Activated T-cell treated with anti-CD3 and anti-CD28 coated beads, Interleukin-2, amount 50 U/mL, for 4 hours (primary cell): ENCODE data around the gene PIK3CB. TPM values are rescaled to one million over a fixed set of nuclear protein-coding genes. Genes with fewer than 3 reads are reported as not detected.
"Not testable (repeated sequence)": the region's sequence is repeated elsewhere in the genome, so short reads cannot be mapped to it uniquely, and the experiment has no call there.

Experiments
- ATAC-seq, 2 donors: fragments of 200-7000 bp; cut with Tn5 transposase; one replicate each; pipeline ENCODE4 v1.10.0; 2021
- DNase-seq: peaks from one replicate; pipeline ENCODE4 v3.0.0-alpha.2; 2020
- H3K27me3 Mint-ChIP-seq: one replicate; pipeline ENCODE4 v1.8.0; 2021; ENCODE audit warnings: low read depth, mixed read lengths
- H3K36me3 Mint-ChIP-seq: one replicate; pipeline ENCODE4 v1.8.0; 2022; ENCODE audit warnings: mixed read lengths; ENCODE audit not compliant: insufficient read depth
- H3K4me1 Mint-ChIP-seq: one replicate; pipeline ENCODE4 v1.8.0; 2021; ENCODE audit warnings: low read depth, mixed read lengths
- H3K4me3 Mint-ChIP-seq: one replicate; pipeline ENCODE4 v1.8.0; 2021; ENCODE audit warnings: mild to moderate bottlenecking, moderate library complexity, mixed read lengths
- H3K9me3 Mint-ChIP-seq: one replicate; pipeline ENCODE4 v1.8.0; 2021; ENCODE audit warnings: mixed read lengths
- total RNA-seq, 3 donors: library from RNA; stranded (reverse); gene quantifications; one replicate each; pipeline ENCODE4 v1.2.1, GENCODE V29; 2021

PIK3CB gene
- total RNA-seq, 3 donors from 2014 or later, result 16.1 to 19.0 (median 17.9) TPM

DNA sequence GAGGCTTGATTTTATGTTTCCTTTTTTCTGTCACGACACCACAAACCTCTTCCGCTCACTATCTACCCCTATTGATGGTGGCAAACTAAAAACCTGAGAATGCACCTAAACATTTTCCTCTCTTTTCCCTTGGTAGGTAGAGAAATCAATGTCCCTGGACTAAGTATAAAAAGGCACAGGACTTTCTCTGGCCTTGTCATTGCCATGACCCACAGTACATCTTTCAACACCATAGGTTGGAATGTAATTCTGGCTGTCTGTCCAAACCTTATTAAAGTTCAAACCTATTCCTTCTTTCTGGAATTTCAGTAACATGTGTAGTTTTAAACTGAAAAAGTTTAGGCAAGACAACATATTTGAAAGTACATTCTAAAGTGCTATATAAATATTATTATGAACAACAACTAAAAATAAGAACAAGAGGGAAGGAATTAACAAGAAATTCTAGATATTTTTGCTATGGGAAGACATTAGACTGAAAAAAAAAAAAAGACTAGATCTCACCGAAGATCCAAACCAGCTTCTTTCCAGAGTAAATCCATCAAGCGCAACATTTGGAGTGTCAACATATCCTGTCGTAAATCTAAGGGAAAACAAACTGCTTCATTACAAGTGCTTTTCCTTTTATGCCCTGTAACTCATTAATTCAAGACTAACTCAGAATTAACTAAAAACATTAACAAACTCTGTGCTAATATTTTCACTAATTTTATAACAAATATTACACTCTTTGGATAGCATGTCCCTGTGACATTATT is 153.1 kb downstream of the PIK3CB start:
- no peak for DNase-seq
- no peaks in the 10 kb centered on the region for H3K9me3 Mint-ChIP-seq
- H3K36me3 Mint-ChIP-seq, result peaks cover 24% of the 10 kb centered on the region
- no peak overlapping the region for H3K4me3 Mint-ChIP-seq
- H3K4me1 Mint-ChIP-seq, result no peaks in the 10 kb centered on the region
- no peak for ATAC-seq
- no peaks in the 10 kb centered on the region for H3K27me3 Mint-ChIP-seq

- H3K36me3 Mint-ChIP-seq, result peaks cover 29% of the 10 kb centered on the region
- not testable (repeated sequence) for H3K27me3 Mint-ChIP-seq
Observed at GRCh38 chr3:138680974-138681373, 153.8 kb downstream of the PIK3CB start.

GRCh38 chr3:138678874-138679392 is 155.8 kb downstream of the PIK3CB start:
- no peaks in the 10 kb centered on the region for H3K27me3 Mint-ChIP-seq
- no peaks in the 10 kb centered on the region for H3K4me1 Mint-ChIP-seq
- peaks cover 44% of the 10 kb centered on the region for H3K36me3 Mint-ChIP-seq
- peaks cover 13% of the 10 kb centered on the region for H3K9me3 Mint-ChIP-seq
- no peak overlapping the region for H3K4me3 Mint-ChIP-seq
- ATAC-seq (no peak), DNase-seq (no peak)

More at GRCh38 chr3:138680974-138681373, 153.8 kb downstream of the PIK3CB start:
- not testable (repeated sequence) for H3K4me3 Mint-ChIP-seq, ATAC-seq, DNase-seq, H3K9me3 Mint-ChIP-seq, H3K4me1 Mint-ChIP-seq

- H3K4me1 Mint-ChIP-seq, result no peaks in the 10 kb centered on the region
Observed at GRCh38 chr3:138678086-138678485, 156.6 kb downstream of the PIK3CB start.

DNA sequence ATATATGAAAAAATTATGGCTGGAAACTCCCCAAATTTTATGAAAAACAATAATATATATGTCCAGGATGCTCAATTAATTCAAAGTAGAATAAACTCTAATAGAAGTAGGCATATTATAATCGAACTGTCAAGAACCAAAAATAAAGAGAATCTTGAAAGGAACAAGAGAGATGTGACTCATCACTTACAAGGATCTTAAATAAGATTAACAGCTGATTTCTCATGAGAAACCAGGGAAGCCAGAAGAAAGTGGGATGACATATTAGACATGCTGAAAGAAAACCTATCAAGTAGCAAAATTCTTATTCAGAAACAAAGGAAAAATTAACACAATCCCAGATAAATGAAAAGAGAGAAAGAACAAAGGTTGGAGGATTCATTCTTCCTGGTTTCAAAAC is 159.3 kb downstream of the PIK3CB start:
- DNase-seq (no peak), ATAC-seq (no peak)
- peaks cover 46% of the 10 kb centered on the region for H3K36me3 Mint-ChIP-seq
- no peaks in the 10 kb centered on the region for H3K27me3 Mint-ChIP-seq
- H3K4me3 Mint-ChIP-seq, result no peak overlapping the region
- H3K4me1 Mint-ChIP-seq, result no peaks in the 10 kb centered on the region
- peaks cover 13% of the 10 kb centered on the region for H3K9me3 Mint-ChIP-seq

More at GRCh38 chr3:138678086-138678485, 156.6 kb downstream of the PIK3CB start:
- Mint-ChIP-seq H3K27me3 (no peaks in the 10 kb centered on the region), H3K36me3 (peaks cover 53% of the 10 kb centered on the region), H3K9me3 (peaks cover 13% of the 10 kb centered on the region), H3K4me3 (no peak overlapping the region)
- ATAC-seq (no peak), DNase-seq (no peak)

- H3K4me1 Mint-ChIP-seq, result no peaks in the 10 kb centered on the region
- peaks cover 51% of the 10 kb centered on the region for H3K36me3 Mint-ChIP-seq
- ATAC-seq (no peak), DNase-seq (no peak)
- H3K27me3 Mint-ChIP-seq, result no peaks in the 10 kb centered on the region
- H3K9me3 Mint-ChIP-seq, result peaks cover 13% of the 10 kb centered on the region
- H3K4me3 Mint-ChIP-seq, result no peak overlapping the region
Observed at GRCh38 chr3:138673641-138674530, 160.8 kb downstream of the PIK3CB start.

- Mint-ChIP-seq H3K36me3 (peaks cover 43% of the 10 kb centered on the region), H3K4me1 (no peaks in the 10 kb centered on the region), H3K27me3 (no peaks in the 10 kb centered on the region), H3K4me3 (no peak overlapping the region), H3K9me3 (peaks cover 7% of the 10 kb centered on the region)
- DNase-seq, result no peak
- ATAC-seq, result no peak
Observed at GRCh38 chr3:138670407-138670806, 164.3 kb downstream of the PIK3CB start.

GRCh38 chr3:138668107-138668506 is 166.6 kb downstream of the PIK3CB start:
- Mint-ChIP-seq H3K4me1 (no peaks in the 10 kb centered on the region), H3K36me3 (peaks cover 41% of the 10 kb centered on the region), H3K27me3 (no peaks in the 10 kb centered on the region), H3K4me3 (no peak overlapping the region), H3K9me3 (no peaks in the 10 kb centered on the region)
- ATAC-seq (no peak), DNase-seq (no peak)

GRCh38 chr3:138657508-138657907 is 177.2 kb downstream of the PIK3CB start:
- peaks cover 56% of the 10 kb centered on the region for H3K36me3 Mint-ChIP-seq
- H3K27me3 Mint-ChIP-seq, result no peaks in the 10 kb centered on the region
- no peak for ATAC-seq
- H3K9me3 Mint-ChIP-seq, result no peaks in the 10 kb centered on the region
- no peak overlapping the region for H3K4me3 Mint-ChIP-seq
- DNase-seq, result no peak
- H3K4me1 Mint-ChIP-seq, result no peaks in the 10 kb centered on the region

DNA sequence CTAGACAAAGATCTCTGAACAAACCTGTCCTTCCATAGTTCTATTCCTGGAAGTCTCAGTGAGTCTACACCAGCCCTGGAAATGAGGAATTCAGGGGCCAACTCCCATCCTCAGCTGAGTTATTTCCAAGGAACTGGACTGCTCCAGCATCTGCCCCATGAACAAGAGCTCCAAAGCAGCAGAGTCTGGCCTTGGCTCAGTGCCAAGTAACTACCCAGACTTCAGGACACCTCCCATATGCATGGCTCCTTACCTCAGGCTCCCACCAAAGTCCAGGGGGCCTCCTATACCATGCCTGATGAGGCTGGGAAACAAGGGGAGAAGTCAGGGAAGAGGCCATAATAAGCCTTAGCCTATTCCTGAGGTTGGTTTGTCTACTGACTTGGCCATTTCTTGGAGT is 181.2 kb downstream of the PIK3CB start:
- Mint-ChIP-seq H3K36me3 (peaks cover 68% of the 10 kb centered on the region), H3K9me3 (peaks cover 9% of the 10 kb centered on the region), H3K4me3 (no peak overlapping the region), H3K4me1 (no peaks in the 10 kb centered on the region), H3K27me3 (no peaks in the 10 kb centered on the region)
- no peak for DNase-seq
- ATAC-seq, result no peak

GRCh38 chr3:138649134-138649533 is 185.6 kb downstream of the PIK3CB start:
- DNase-seq (no peak), ATAC-seq (no peak)
- H3K9me3 Mint-ChIP-seq, result peaks cover 37% of the 10 kb centered on the region
- no peak overlapping the region for H3K4me3 Mint-ChIP-seq
- H3K27me3 Mint-ChIP-seq, result no peaks in the 10 kb centered on the region
- no peaks in the 10 kb centered on the region for H3K4me1 Mint-ChIP-seq
- H3K36me3 Mint-ChIP-seq, result peaks cover 43% of the 10 kb centered on the region

- H3K4me1 Mint-ChIP-seq, result no peaks in the 10 kb centered on the region
- H3K27me3 Mint-ChIP-seq, result no peaks in the 10 kb centered on the region
- H3K36me3 Mint-ChIP-seq, result peaks cover 28% of the 10 kb centered on the region
- ATAC-seq, result no peak
- no peak for DNase-seq
- no peak overlapping the region for H3K4me3 Mint-ChIP-seq
- peaks cover 54% of the 10 kb centered on the region for H3K9me3 Mint-ChIP-seq
Observed at GRCh38 chr3:138646513-138646912, 188.2 kb downstream of the PIK3CB start.

DNA sequence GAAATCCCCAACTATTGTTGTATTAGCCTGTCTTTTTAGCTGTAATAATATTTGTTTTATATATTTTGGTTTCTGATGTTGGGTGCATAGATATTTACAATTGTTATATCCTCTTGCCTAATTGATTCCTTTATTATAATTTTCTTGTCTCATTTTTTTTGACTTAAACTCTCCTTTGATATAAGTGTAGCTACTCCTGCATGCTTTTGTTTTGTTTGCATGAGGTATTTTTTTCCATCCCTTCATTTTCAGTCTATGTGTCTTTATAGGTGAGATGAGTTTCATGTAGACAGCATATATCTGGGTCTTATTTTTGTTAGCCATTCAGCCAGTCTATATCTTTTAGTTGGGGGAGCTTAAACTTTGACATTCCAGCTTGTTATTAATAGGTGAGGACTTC is 188.7 kb downstream of the PIK3CB start:
- H3K4me3 Mint-ChIP-seq, result no peak overlapping the region
- no peaks in the 10 kb centered on the region for H3K4me1 Mint-ChIP-seq
- DNase-seq (no peak), ATAC-seq (no peak)
- H3K9me3 Mint-ChIP-seq, result peaks cover 55% of the 10 kb centered on the region
- H3K27me3 Mint-ChIP-seq, result no peaks in the 10 kb centered on the region
- H3K36me3 Mint-ChIP-seq, result peaks cover 24% of the 10 kb centered on the region

DNA sequence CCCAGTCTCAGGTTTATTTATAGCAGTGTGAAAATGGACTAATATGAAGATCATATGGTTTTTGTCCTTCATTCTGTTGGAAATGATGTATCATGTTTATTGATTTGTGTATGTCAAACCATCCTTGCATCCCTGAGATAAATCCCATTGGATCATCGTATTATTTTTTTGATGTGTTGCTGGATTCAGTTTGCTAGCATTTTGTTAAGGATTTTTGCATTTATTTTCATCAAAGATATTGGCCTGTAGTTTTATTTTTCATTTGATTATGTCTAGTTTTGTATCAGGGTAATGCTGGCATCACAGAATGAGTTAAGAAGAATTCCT is 191.8 kb downstream of the PIK3CB start:
- DNase-seq (no peak), ATAC-seq (no peak)
- Mint-ChIP-seq H3K4me3 (no peak overlapping the region), H3K36me3 (peaks cover 6% of the 10 kb centered on the region), H3K9me3 (peaks cover 54% of the 10 kb centered on the region), H3K27me3 (no peaks in the 10 kb centered on the region), H3K4me1 (no peaks in the 10 kb centered on the region)
